Liver (tissue), 9 donors: ENCODE measurements around the gene PIGR. TPM values are rescaled to one million over a fixed set of nuclear protein-coding genes. Genes with fewer than 3 reads are reported as not detected.

ENCODE experiments used
- DNase-seq: peaks from one replicate; pipeline ENCODE4 v3.0.0-alpha.2; 2017; ENCODE audit warnings: low spot score
- H3K27ac ChIP-seq, 2 donors: one replicate each; pipeline ENCODE4 v1.7.0; 2013; ENCODE audit warnings: inconsistent platforms in 2 of 2, low read length in 2 of 2, control low read depth in 1 of 2, low read depth in 1 of 2, mild to moderate bottlenecking in 1 of 2
- H3K27me3 ChIP-seq, 4 donors: one replicate each; pipeline versions ENCODE4 v1.6.1 to v1.7.0; 2013; ENCODE audit warnings: low read length in 3 of 4, inconsistent platforms in 1 of 4, mild to moderate bottlenecking in 1 of 4, moderate library complexity in 1 of 4; ENCODE audit not compliant: control insufficient read depth in 4 of 4, insufficient read depth in 4 of 4
- H3K36me3 ChIP-seq, 4 donors: one replicate each; pipeline versions ENCODE4 v1.6.1 to v1.7.0; 2013; ENCODE audit warnings: low read length in 3 of 4, mild to moderate bottlenecking in 3 of 4, low read depth in 1 of 4, moderate library complexity in 1 of 4; ENCODE audit not compliant: control insufficient read depth in 4 of 4, insufficient read depth in 3 of 4
- H3K4me1 ChIP-seq, 4 donors: one replicate each; pipeline versions ENCODE4 v1.6.1 to v1.7.0; 2013; ENCODE audit warnings: low read length in 3 of 4, mild to moderate bottlenecking in 3 of 4, moderate library complexity in 1 of 4; ENCODE audit not compliant: control insufficient read depth in 4 of 4, insufficient read depth in 4 of 4
- H3K4me3 ChIP-seq, 3 donors: one replicate each; pipeline versions ENCODE4 v1.6.1 to v1.7.0; 2013; ENCODE audit warnings: low read length in 3 of 3, control low read depth in 1 of 3, low read depth in 1 of 3, mild to moderate bottlenecking in 1 of 3
- H3K9ac ChIP-seq, 2 donors: one replicate each; pipeline ENCODE4 v1.7.0; 2013; ENCODE audit warnings: low read length in 2 of 2, mild to moderate bottlenecking in 2 of 2, moderate library complexity in 2 of 2, control low read depth in 1 of 2, low read depth in 1 of 2
- H3K9me3 ChIP-seq, 4 donors: one replicate each; pipeline versions ENCODE4 v1.6.1 to v1.7.0; 2013; ENCODE audit warnings: low read length in 3 of 4; ENCODE audit not compliant: control insufficient read depth in 4 of 4
- EGR1 ChIP-seq, 2 donors: IDR thresholded peaks; 2 replicates each; pipeline ENCODE4 v1.6.1; 2016 to 2018; ENCODE audit warnings: antibody characterized with exemption in 2 of 2, low read depth in 2 of 2
- FOXA2 ChIP-seq: IDR thresholded peaks from 2 replicates; pipeline ENCODE4 v1.6.1; 2016; ENCODE audit warnings: antibody characterized with exemption
- GABPA ChIP-seq, 2 donors: IDR thresholded peaks in 1 of 2; conservative IDR thresholded peaks in 1 of 2; 2 replicates each; pipeline ENCODE4 v1.6.1; 2016; ENCODE audit warnings: antibody characterized with exemption in 2 of 2, mild to moderate bottlenecking in 1 of 2, moderate library complexity in 1 of 2
- HNF4A ChIP-seq, 2 donors: conservative IDR thresholded peaks; 2 replicates each; pipeline ENCODE4 v1.6.1; 2016; ENCODE audit warnings: antibody characterized with exemption in 2 of 2, mild to moderate bottlenecking in 2 of 2
- HNF4G ChIP-seq: IDR thresholded peaks from 2 replicates; pipeline ENCODE4 v1.6.1; 2016; ENCODE audit warnings: antibody characterized with exemption
- JUND ChIP-seq, 2 donors: IDR thresholded peaks; 2 replicates each; pipeline ENCODE4 v1.6.1; 2016; ENCODE audit warnings: antibody characterized with exemption in 2 of 2
- NR2F2 ChIP-seq: IDR thresholded peaks from 2 replicates; pipeline ENCODE4 v1.6.1; 2016; ENCODE audit warnings: antibody characterized with exemption
- RAD21 ChIP-seq, 2 donors: IDR thresholded peaks; 2 replicates each; pipeline ENCODE4 v1.6.1; 2016; ENCODE audit warnings: antibody characterized with exemption in 2 of 2, mild to moderate bottlenecking in 2 of 2
- RXRA ChIP-seq, 2 donors: IDR thresholded peaks; 2 replicates each; pipeline ENCODE4 v1.6.1; 2017 to 2018; ENCODE audit warnings: antibody characterized with exemption in 2 of 2, mild to moderate bottlenecking in 1 of 2
- SP1 ChIP-seq: IDR thresholded peaks from 2 replicates; pipeline ENCODE4 v1.6.1; 2018; ENCODE audit warnings: antibody characterized with exemption, mild to moderate bottlenecking
- TAF1 ChIP-seq: conservative IDR thresholded peaks from 2 replicates; pipeline ENCODE4 v1.6.1; 2016; ENCODE audit warnings: antibody characterized with exemption, mild to moderate bottlenecking
- YY1 ChIP-seq: IDR thresholded peaks from 2 replicates; pipeline ENCODE4 v1.6.1; 2016; ENCODE audit warnings: antibody characterized with exemption, mild to moderate bottlenecking
- WGBS: extraction: QIAGEN DNeasy Blood & Tissue Kit; methylation state at CpG from one replicate; pipeline ENCODE4 v1.1.7; 2013; 5-methylcytosine and 5-hydroxymethylcytosine counted together
- polyA plus RNA-seq, 2 donors: library from polyadenylated mRNA; stranded (reverse) in 1 of 2; unstranded in 1 of 2; fragments of 200-250 nt in 1 of 2; fragments of >200 nt in 1 of 2; fragmentation: Nextera tagmentation in 1 of 2; extraction: Ambion mirVana in 1 of 2; gene quantifications; one replicate each; pipeline versions ENCODE4 v1.2.1 to v1.2.3, GENCODE V29; 2013 to 2015
- total RNA-seq, 2 donors: library from RNA; depleted of rRNA; stranded (reverse); fragments of >200 nt; gene quantifications; one replicate each; pipeline ENCODE4 v1.2.3, GENCODE V29; 2014
- TF ChIP-seq, protein P1 (sequence below): fragments of 150-350 bp; IDR thresholded peaks from 2 replicates; pipeline ENCODE4 v1.5.1; 2017; ENCODE audit warnings: improper control_type of control experiment, low read depth, low read length; ENCODE audit not compliant: missing input control
- TF ChIP-seq, protein P2 (sequence below): IDR thresholded peaks from 2 replicates; pipeline ENCODE4 v1.6.1; 2016; ENCODE audit warnings: antibody characterized with exemption
- TF ChIP-seq, protein P3 (sequence below): IDR thresholded peaks from 2 replicates; pipeline ENCODE4 v1.6.1; 2016; ENCODE audit warnings: antibody characterized with exemption
- TF ChIP-seq, protein P4 (sequence below): IDR thresholded peaks from 2 replicates; pipeline ENCODE4 v1.6.1; 2016; ENCODE audit warnings: antibody characterized with exemption, mild to moderate bottlenecking
- donor health status: healthy.
- donor health status: healthy.
- donor health status: healthy.
- donor health status: healthy.
- donor health status: healthy.

The PIGR gene
- total and polyA plus RNA-seq, 4 donors = 0.09 to 43.3 (median 14.1) TPM

DNA sequence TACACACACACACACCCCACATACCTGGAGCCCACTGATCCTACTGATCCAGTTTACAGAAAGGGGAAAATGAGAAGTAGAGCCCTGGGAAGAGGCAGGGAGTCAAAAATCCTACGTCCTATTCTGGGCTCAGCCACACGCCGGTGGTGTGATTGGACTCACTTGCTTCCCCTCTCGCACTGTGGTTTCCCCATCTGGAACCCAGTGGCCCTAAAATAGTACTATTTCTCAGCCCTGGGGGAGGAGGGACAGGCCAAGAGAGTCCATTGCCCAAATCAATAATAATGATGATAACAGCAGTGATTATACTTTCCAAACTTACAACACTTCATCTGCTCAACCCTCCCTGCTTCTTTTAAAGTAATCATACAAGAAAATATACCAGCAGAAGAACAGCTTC lies 2.9 kb upstream of the PIGR start (continued):
- TF ChIP-seq, protein P1, sequence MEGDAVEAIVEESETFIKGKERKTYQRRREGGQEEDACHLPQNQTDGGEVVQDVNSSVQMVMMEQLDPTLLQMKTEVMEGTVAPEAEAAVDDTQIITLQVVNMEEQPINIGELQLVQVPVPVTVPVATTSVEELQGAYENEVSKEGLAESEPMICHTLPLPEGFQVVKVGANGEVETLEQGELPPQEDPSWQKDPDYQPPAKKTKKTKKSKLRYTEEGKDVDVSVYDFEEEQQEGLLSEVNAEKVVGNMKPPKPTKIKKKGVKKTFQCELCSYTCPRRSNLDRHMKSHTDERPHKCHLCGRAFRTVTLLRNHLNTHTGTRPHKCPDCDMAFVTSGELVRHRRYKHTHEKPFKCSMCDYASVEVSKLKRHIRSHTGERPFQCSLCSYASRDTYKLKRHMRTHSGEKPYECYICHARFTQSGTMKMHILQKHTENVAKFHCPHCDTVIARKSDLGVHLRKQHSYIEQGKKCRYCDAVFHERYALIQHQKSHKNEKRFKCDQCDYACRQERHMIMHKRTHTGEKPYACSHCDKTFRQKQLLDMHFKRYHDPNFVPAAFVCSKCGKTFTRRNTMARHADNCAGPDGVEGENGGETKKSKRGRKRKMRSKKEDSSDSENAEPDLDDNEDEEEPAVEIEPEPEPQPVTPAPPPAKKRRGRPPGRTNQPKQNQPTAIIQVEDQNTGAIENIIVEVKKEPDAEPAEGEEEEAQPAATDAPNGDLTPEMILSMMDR = no peak
- TF ChIP-seq NR2F2 (no peak), RXRA (IDR thresholded peaks at IDR 0.05) (peak; percentile 87 to 93), SP1 (peak; percentile 76), EGR1 (IDR thresholded peaks at IDR 0.05; ENCODE audit: low read depth in 2 of 2) (peak in 1 of 2 donors; percentile 41)
- TF ChIP-seq, protein P2, sequence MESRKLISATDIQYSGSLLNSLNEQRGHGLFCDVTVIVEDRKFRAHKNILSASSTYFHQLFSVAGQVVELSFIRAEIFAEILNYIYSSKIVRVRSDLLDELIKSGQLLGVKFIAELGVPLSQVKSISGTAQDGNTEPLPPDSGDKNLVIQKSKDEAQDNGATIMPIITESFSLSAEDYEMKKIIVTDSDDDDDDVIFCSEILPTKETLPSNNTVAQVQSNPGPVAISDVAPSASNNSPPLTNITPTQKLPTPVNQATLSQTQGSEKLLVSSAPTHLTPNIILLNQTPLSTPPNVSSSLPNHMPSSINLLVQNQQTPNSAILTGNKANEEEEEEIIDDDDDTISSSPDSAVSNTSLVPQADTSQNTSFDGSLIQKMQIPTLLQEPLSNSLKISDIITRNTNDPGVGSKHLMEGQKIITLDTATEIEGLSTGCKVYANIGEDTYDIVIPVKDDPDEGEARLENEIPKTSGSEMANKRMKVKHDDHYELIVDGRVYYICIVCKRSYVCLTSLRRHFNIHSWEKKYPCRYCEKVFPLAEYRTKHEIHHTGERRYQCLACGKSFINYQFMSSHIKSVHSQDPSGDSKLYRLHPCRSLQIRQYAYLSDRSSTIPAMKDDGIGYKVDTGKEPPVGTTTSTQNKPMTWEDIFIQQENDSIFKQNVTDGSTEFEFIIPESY = peak; percentile 65

DNA sequence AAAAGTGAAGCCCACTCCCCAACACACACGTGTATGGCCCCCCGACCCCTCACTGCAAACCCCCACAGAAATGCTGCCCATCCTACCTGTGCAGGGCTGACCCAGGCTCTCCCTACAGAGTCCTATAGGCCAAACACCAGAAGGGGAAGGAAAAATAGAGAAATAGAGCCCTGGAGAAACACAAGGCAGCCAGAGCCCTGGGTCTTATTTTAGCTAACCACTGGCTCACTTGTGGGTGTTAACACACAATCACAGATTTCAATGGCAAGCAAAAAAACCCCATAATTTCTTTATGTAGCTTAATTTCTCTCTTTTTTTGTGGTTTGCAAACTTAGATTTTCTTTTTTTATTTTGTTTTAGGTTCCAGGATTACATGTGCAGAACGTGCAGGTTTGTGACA lies 989 bp upstream of the PIGR start:
- H3K27ac ChIP-seq = no peak overlapping the region
- no peaks in the 10 kb centered on the region for H3K36me3 ChIP-seq
- no peaks in the 10 kb centered on the region for H3K27me3 ChIP-seq
- H3K9me3 ChIP-seq = peaks cover 0 to 2% (median 0%) of the 10 kb centered on the region in 4 donors
- no peak for DNase-seq
- no peak overlapping the region for H3K4me3 ChIP-seq
- H3K4me1 ChIP-seq = peaks cover 13 to 66% (median 49%) of the 10 kb centered on the region in 4 donors
- 82% methylated on average over 3 of the region's 3 CpGs for WGBS
- TF ChIP-seq RXRA (IDR thresholded peaks at IDR 0.05) (no peak), HNF4G (no peak), TAF1 (no peak), GABPA (IDR thresholded peaks at IDR 0.05 in 1 of 2, conservative IDR thresholded peaks at IDR 0.05 in 1 of 2) (no peak), YY1 (no peak), HNF4A (conservative IDR thresholded peaks at IDR 0.05) (no peak), RAD21 (IDR thresholded peaks at IDR 0.05) (no peak), EGR1 (IDR thresholded peaks at IDR 0.05; ENCODE audit: low read depth in 2 of 2) (no peak), JUND (IDR thresholded peaks at IDR 0.05) (no peak), FOXA2 (no peak)
- TF ChIP-seq, protein P2 = no peak
- TF ChIP-seq, protein P1 = no peak
- TF ChIP-seq, protein P3, sequence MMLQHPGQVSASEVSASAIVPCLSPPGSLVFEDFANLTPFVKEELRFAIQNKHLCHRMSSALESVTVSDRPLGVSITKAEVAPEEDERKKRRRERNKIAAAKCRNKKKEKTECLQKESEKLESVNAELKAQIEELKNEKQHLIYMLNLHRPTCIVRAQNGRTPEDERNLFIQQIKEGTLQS = no peak
- TF ChIP-seq, protein P4, sequence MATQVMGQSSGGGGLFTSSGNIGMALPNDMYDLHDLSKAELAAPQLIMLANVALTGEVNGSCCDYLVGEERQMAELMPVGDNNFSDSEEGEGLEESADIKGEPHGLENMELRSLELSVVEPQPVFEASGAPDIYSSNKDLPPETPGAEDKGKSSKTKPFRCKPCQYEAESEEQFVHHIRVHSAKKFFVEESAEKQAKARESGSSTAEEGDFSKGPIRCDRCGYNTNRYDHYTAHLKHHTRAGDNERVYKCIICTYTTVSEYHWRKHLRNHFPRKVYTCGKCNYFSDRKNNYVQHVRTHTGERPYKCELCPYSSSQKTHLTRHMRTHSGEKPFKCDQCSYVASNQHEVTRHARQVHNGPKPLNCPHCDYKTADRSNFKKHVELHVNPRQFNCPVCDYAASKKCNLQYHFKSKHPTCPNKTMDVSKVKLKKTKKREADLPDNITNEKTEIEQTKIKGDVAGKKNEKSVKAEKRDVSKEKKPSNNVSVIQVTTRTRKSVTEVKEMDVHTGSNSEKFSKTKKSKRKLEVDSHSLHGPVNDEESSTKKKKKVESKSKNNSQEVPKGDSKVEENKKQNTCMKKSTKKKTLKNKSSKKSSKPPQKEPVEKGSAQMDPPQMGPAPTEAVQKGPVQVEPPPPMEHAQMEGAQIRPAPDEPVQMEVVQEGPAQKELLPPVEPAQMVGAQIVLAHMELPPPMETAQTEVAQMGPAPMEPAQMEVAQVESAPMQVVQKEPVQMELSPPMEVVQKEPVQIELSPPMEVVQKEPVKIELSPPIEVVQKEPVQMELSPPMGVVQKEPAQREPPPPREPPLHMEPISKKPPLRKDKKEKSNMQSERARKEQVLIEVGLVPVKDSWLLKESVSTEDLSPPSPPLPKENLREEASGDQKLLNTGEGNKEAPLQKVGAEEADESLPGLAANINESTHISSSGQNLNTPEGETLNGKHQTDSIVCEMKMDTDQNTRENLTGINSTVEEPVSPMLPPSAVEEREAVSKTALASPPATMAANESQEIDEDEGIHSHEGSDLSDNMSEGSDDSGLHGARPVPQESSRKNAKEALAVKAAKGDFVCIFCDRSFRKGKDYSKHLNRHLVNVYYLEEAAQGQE = no peak
- H3K9ac ChIP-seq = no peak overlapping the region
